NCI-H774 (cell line): ENCODE data around the gene CDK5R2.

ENCODE experiments used
- DNase-seq: peaks from one replicate; lab custom pipeline; 2025; lab: John Stamatoyannopoulos, UW

The CDK5R2 gene

DNA sequence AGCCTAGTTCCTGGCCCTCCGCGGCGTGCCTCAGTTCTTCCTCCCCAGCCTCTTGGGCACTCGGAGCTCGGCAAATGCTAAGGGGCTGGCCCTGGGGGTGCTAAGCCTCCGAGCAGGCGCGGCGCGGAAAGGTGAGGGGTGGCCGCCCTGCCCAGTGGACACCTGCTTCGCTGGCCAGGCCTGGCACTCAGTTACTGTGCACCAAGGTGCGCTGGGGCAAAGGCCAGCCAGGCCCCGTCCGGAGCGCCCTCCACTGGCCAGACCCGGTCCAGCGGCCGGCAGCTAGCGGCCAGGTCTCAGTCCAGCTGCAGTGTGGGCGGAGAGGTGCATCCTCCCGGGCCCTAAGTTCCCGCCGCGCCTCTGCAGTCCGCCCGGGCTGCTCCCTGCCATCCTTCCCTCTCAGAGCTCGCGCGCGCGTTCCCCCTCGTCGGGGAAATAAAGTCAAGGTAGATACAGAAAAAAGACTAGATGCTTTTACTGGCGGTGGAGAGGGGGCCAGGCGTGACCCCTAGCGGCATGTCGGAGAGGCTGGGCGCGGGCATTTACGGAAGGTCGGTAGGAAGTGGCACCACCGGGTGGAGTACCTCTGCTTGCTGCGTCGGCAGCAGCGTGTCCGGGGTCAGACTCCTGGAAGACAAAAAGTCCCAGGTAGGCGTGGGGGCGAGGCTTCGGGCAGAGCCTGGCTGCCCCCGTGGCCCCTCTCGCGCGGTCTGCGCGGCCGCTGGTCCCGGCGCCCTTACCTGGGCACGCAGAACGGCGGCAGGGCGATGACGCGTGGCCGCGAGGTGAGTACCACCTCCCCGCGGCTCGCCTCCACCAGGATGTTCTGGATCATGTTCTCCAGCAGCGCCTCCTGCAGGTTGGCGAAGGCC lies 43.2 kb downstream of the CDK5R2 start:
- peak; percentile 87 for DNase-seq

GRCh38 chr2:219003267-219003634 lies 43.8 kb downstream of the CDK5R2 start:
- DNase-seq, result no peak

DNA sequence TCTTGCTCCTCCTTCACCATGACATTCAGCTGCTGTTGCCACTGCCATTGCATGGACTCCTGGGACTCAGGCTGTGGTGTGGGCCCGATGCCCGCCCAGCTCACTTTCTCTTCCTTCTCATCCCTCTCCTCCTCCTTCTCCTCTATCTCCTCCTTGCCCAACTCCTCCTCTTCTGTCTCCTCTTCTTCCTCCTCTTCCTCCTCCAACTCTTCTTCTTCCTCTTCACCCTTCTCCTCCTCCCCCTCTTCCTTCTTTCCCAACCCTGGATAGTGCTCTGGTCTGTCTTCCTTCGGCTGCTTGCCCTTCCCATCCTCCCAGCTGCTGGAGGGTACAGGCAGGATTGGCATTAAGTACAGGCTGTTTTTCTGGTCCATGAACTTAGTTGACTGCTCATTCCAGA lies 44.5 kb downstream of the CDK5R2 start:
- no peak for DNase-seq

DNA sequence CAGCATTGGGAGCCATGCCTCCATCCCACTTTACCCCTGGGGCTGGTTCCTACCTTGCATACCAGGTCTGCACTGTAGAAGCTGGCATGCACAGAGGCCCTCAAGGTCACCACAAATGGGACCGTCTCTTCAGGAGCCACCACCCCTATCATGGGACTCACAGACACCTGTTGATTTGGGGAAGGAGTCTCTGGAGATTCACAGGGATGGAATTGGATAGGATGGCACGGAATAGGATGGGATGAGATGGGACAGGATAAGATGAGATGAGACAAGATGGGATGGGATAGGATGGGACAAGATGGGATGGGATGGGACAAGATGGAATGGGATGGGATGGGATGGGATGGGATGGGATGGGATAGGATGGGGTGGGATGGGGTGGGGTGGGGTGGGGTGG lies 49.8 kb downstream of the CDK5R2 start:
- no peak for DNase-seq

DNA sequence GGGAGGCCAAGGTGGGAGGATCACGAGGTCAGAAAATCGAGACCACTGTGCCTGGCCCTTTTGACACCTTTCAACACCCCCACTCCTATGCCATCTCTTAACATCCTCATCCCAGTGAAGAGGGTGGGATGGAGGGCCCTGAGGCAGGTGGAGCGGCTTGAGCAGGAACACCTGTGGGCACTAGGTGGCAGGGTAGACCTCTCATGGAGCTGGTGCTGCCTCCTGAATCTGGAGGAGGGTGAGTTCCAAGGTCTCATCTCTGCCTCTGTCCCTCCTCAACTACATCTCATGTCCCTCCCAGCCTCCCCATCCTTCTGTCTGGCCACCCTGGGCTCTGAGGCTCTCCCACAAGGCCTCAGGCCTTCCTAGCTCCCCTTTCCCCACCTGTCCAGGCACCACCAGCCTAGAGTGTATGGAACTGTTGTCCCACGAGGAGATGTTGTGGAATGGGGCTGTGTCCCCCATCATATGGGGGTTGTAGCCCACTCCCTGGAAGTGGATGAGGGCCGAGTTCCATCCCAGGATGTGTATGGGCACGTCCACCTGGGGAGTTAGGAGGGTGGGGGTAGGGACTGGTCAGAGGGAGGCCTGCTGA lies 50.8 kb downstream of the CDK5R2 start:
- DNase-seq, result no peak

DNA sequence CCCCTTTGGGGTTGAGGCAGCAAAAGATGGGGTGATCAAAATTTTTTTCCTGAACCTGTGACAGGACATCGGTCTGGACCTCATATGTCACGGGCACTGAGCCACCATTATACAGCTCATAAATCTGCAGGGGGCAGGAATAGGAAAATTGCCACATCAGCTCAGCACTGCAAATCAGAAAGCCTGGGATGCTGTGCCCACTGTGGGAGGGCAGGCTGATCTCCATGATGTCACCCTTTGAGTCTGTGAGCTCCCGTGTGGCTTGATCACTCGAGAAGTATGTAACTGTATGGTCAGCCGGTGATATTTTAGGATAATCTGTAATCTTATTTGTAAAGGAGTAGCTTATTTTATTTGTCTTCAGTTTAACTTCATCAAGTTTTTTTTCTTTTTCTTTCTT lies 51.4 kb downstream of the CDK5R2 start:
- DNase-seq, result no peak
